ENCODE data around the gene HOXA1.

The HOXA1 gene

DNA sequence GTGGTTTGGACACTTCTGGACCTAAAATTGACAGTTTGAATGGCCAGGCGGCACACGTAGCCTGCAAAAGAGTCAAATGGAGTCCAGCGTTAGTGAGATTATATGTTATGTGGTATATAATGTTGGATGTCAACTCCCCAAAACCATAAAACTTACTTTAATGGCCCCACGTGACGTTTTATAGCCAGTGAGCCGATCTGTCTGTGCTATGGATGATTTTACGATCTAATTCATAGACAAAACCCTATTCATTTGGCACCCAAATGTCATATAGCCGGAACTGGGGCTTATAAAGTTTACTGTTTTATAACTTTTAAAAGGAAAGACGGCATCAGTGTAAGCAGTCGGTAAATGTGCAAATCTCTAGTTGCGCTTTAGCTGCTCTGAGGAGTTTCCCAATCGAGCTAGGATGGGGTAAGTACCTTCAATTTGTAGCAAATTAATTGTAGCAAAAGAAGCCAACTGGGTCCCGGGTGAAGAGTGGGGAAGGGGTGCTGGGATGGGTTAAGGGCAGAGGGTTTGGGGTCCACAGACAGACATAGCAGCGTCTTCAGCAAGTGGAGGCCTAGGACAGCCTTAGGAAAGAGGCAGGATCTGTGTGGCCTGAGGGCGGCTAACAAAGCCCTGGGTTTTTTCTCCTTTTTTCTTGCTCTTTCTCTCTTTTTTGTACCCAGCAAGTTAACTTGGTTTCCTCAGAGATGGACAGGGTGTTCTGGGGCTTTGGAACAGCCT lies 44.5 kb upstream of the HOXA1 start:
- no peaks in the 10 kb centered on the region for H3K9me3 ChIP-seq (ENCODE audit: control insufficient read depth in 2 of 2, low read length in 2 of 2)
- peak overlapping the region; percentile 95 for H3K27ac ChIP-seq (ENCODE audit: low read length)
- H3K4me3 ChIP-seq (ENCODE audit: low read length in 2 of 2), result peak overlapping the region; percentile 78 to 94
- H3K36me3 ChIP-seq (ENCODE audit: control insufficient read depth in 2 of 2, insufficient read depth in 2 of 2, low read length in 2 of 2), result no peaks in the 10 kb centered on the region
- peak overlapping the region; percentile 93 to 96 for H3K9ac ChIP-seq (ENCODE audit: low read length in 2 of 2)
- peaks cover 50% of the 10 kb centered on the region for H3K4me1 ChIP-seq (ENCODE audit: control insufficient read depth, insufficient read depth, low read length)
- peaks cover 7 to 13% of the 10 kb centered on the region in 2 donors for H3K27me3 ChIP-seq (ENCODE audit: control insufficient read depth in 1 of 2, insufficient read depth in 2 of 2, low read length in 2 of 2)

DNA sequence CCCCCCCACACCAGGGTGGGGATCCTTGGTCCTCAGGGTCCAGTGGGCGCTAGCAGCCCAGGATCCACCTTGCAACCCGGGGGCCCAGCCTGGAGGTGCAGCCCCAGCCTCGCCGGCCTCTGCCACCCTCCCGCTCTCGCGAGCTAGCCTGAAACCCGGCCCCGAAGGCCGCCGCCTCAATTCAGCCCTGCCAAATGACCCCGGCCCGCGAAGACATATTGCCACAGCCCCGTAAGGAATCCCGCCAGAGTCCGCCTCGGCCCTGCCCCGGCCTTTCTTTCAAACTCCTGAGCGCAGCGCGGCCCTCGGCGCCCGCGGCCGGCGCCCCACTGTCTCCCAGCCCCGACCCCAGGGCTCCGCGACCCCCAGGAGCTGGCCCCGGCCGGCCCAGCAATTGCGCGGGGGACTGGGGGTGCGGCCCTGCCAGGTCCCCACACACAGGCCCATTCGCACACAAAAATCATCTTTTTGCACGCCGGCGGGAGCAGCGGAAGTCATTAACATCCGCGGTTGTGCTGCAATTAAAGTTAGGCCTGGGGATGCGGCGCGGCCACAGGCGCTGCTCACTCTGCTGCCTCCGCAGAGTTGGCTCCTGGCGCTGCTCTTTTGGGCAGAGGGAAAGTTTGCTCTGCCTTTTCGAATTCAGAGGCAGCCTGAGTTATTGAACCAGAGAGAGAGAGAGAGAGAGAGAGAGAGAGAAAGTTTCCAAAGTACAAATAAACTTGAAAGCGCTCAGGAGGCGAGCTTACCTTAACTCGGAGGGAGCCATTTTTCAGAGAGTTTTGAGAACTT lies 43.7 kb upstream of the HOXA1 start:
- Histone ChIP-seq H3K9ac (ENCODE audit: low read length in 2 of 2) (peak overlapping the region; percentile 93 to 96), H3K27ac (ENCODE audit: low read length) (peak overlapping the region; percentile 95), H3K4me3 (ENCODE audit: low read length in 2 of 2) (peak overlapping the region; percentile 78 to 94), H3K9me3 (ENCODE audit: control insufficient read depth in 2 of 2, low read length in 2 of 2) (no peaks in the 10 kb centered on the region), H3K36me3 (ENCODE audit: control insufficient read depth in 2 of 2, insufficient read depth in 2 of 2, low read length in 2 of 2) (no peaks in the 10 kb centered on the region), H3K27me3 (ENCODE audit: control insufficient read depth in 1 of 2, insufficient read depth in 2 of 2, low read length in 2 of 2) (peaks cover 2 to 6% of the 10 kb centered on the region in 2 donors), H3K4me1 (ENCODE audit: control insufficient read depth, insufficient read depth, low read length) (peaks cover 46% of the 10 kb centered on the region)

DNA sequence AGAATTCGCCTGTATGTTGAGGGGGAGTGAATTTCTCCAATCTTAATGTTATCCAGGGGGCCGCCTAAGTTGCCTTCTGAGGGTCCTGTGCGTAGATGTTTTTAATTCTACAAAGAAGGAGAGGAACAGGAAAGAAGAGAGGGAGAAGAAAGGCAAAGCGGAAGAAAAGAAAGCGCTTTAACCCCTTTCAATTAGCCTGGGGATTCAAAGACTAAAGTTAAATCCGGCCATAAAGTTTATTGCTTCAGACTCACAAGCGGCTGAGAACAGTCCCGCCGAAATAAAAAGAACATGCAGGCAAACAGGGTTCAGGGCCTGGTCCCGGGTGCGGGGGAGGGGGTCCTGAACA lies 43.2 kb upstream of the HOXA1 start:
- peaks cover 0 to under 1% of the 10 kb centered on the region in 2 donors for H3K27me3 ChIP-seq (ENCODE audit: control insufficient read depth in 1 of 2, insufficient read depth in 2 of 2, low read length in 2 of 2)
- H3K9me3 ChIP-seq (ENCODE audit: control insufficient read depth in 2 of 2, low read length in 2 of 2), result no peaks in the 10 kb centered on the region
- H3K9ac ChIP-seq (ENCODE audit: low read length in 2 of 2), result peak overlapping the region; percentile 93 to 96
- peak overlapping the region; percentile 78 to 94 for H3K4me3 ChIP-seq (ENCODE audit: low read length in 2 of 2)
- peak overlapping the region; percentile 95 for H3K27ac ChIP-seq (ENCODE audit: low read length)
- peaks cover 42% of the 10 kb centered on the region for H3K4me1 ChIP-seq (ENCODE audit: control insufficient read depth, insufficient read depth, low read length)
- no peaks in the 10 kb centered on the region for H3K36me3 ChIP-seq (ENCODE audit: control insufficient read depth in 2 of 2, insufficient read depth in 2 of 2, low read length in 2 of 2)

DNA sequence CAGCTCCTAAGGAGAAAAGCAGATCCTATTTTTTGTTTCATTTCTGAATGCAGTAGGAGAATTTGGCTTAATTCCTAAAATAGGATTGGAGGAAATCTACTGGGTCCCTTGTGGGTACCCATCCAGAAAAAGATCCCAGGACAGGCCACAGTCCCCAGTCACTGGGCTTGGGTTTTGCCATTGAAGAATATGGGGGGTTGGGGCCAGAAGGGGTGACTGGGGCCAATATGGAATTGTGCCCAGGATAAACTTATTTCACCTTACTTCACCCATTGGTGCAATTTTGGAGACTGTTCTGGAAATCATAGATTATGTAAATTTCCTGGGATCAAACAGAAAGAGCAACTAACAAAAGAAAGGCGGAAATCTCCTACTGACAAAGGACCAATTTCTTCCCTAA lies 42.7 kb upstream of the HOXA1 start:
- H3K4me1 ChIP-seq (ENCODE audit: control insufficient read depth, insufficient read depth, low read length), result peaks cover 44% of the 10 kb centered on the region
- H3K9ac ChIP-seq (ENCODE audit: low read length in 2 of 2), result peak overlapping the region; percentile 93 to 96
- H3K27ac ChIP-seq (ENCODE audit: low read length), result peak overlapping the region; percentile 95
- H3K4me3 ChIP-seq (ENCODE audit: low read length in 2 of 2), result peak overlapping the region; percentile 78 to 94
- H3K27me3 ChIP-seq (ENCODE audit: control insufficient read depth in 1 of 2, insufficient read depth in 2 of 2, low read length in 2 of 2), result no peaks in the 10 kb centered on the region
- H3K36me3 ChIP-seq (ENCODE audit: control insufficient read depth in 2 of 2, insufficient read depth in 2 of 2, low read length in 2 of 2), result no peaks in the 10 kb centered on the region
- no peaks in the 10 kb centered on the region for H3K9me3 ChIP-seq (ENCODE audit: control insufficient read depth in 2 of 2, low read length in 2 of 2)

DNA sequence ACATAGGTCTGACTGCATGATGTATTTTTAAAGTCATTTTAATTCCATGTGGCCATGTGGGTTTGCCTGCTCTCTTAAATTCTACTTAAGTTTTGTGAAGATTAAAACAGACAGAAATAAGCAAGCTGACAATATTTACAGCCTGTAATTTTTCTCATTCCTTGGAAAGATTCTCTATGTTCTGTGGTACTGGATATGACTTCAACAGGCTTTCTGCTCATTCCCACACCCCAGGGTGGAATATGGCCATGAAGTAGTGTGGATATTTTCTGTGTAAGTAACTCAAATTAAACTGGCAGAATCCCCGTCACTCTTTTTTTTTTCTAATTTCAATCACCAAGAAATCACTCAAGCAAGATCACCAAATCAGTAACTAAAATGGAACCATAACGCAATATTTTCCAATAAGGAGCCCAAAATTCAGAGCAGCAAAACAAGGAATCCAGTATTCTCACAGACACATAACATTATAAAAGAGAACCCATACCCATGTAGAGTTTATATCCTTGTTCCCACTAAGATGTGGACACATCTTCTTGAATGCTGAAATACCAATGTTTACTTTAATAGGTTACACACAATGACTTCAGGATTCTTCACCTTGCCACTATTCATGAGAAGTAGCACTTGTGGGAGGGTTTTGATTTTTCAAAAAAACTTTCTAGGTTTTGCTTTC lies 42.0 kb upstream of the HOXA1 start:
- no peaks in the 10 kb centered on the region for H3K36me3 ChIP-seq (ENCODE audit: control insufficient read depth in 2 of 2, insufficient read depth in 2 of 2, low read length in 2 of 2)
- no peaks in the 10 kb centered on the region for H3K9me3 ChIP-seq (ENCODE audit: control insufficient read depth in 2 of 2, low read length in 2 of 2)
- no peaks in the 10 kb centered on the region for H3K27me3 ChIP-seq (ENCODE audit: control insufficient read depth in 1 of 2, insufficient read depth in 2 of 2, low read length in 2 of 2)
- H3K27ac ChIP-seq (ENCODE audit: low read length), result peak overlapping the region; percentile 95
- peaks cover 51% of the 10 kb centered on the region for H3K4me1 ChIP-seq (ENCODE audit: control insufficient read depth, insufficient read depth, low read length)
- H3K4me3 ChIP-seq (ENCODE audit: low read length in 2 of 2), result peak overlapping the region; percentile 78 to 94
- H3K9ac ChIP-seq (ENCODE audit: low read length in 2 of 2), result peak overlapping the region in 1 of 2 donors; percentile 93

DNA sequence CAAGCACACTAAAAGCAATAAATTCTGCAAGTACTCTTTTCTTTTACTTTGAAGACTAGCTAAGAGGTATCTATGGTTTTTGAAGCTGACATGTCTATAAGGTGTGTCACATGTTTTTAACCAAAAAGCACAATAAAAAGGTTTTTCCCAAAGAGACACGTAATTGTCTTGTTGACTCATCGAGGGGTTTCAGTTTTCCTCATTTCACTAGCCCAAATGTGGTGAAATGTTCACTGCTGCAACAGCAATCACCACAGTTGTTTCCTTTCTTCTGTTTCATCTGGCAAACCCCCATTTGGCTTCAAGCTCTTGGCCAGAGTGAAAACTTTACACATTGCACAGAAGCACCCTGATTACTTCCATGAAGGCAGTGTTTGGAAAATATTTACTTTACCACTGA lies 38.6 kb upstream of the HOXA1 start:
- H3K27me3 ChIP-seq (ENCODE audit: control insufficient read depth in 1 of 2, insufficient read depth in 2 of 2, low read length in 2 of 2), result no peaks in the 10 kb centered on the region
- H3K9me3 ChIP-seq (ENCODE audit: control insufficient read depth in 2 of 2, low read length in 2 of 2), result no peaks in the 10 kb centered on the region
- H3K27ac ChIP-seq (ENCODE audit: low read length), result peak overlapping the region; percentile 95
- no peaks in the 10 kb centered on the region for H3K36me3 ChIP-seq (ENCODE audit: control insufficient read depth in 2 of 2, insufficient read depth in 2 of 2, low read length in 2 of 2)
- peaks cover 55% of the 10 kb centered on the region for H3K4me1 ChIP-seq (ENCODE audit: control insufficient read depth, insufficient read depth, low read length)
- H3K4me3 ChIP-seq (ENCODE audit: low read length in 2 of 2), result peak overlapping the region; percentile 42 to 52
- H3K9ac ChIP-seq (ENCODE audit: low read length in 2 of 2), result peak overlapping the region in 1 of 2 donors; percentile 26

DNA sequence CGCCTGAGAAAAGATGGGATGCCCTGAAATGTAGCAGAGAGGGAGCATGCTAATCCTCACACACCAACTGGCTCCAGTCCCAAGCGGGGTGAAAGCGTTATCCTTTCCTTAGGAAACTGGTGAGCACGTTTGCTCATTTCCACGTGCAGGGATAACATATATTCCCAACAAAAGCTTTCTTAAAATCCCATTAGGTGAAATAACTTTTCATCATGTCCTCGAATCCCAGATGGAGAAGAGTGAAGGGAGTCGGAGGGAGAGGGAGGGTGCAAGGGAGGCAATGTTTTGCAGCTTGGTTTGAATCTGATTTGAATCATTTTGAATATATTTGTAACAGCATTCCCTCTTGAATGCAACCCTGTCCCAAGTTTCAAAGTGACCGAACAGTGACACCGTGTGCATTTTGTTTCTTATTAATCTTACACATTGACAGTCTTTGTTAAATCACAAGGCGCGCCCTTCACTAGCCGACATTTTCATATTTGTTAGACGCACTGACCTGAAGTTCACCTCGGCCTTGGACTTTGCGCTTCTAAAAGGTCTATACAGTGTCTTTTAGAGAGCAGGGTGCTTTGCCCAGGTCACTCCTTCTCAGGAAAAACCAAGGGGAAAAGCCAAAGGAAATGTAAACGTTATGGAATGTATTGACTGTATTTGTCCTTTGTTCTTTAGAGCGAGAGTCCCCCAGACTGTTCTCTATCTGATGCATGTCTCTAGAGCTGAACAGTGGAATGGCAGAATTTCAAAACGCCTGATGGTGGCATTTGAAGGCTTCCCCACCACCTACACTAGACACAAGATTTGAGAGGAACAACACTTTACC lies 37.8 kb upstream of the HOXA1 start:
- H3K4me3 ChIP-seq (ENCODE audit: low read length in 2 of 2), result peak overlapping the region; percentile 42 to 52

DNA sequence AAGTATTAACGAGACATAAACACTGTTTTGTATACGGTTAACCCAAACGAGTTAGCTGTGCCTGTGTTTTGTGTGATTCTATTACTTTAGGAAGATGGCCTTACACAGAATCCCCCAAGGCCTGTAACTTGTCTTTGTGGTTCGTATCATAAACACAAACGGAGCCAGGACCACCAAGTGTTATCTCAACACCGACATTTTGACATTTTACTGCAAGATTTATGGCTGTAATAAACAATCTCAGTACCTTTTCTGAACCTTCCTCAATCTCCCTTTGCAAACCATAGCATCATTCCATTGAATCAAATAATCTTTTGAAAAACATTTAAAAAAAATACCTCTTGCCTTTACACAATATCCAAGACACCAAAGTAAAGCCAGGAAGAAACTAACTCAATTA lies 37.2 kb upstream of the HOXA1 start:
- no peaks in the 10 kb centered on the region for H3K9me3 ChIP-seq (ENCODE audit: control insufficient read depth in 2 of 2, low read length in 2 of 2)
- H3K9ac ChIP-seq (ENCODE audit: low read length in 2 of 2), result peak overlapping the region in 1 of 2 donors; percentile 26
- no peaks in the 10 kb centered on the region for H3K36me3 ChIP-seq (ENCODE audit: control insufficient read depth in 2 of 2, insufficient read depth in 2 of 2, low read length in 2 of 2)
- no peaks in the 10 kb centered on the region for H3K27me3 ChIP-seq (ENCODE audit: control insufficient read depth in 1 of 2, insufficient read depth in 2 of 2, low read length in 2 of 2)
- peaks cover 61% of the 10 kb centered on the region for H3K4me1 ChIP-seq (ENCODE audit: control insufficient read depth, insufficient read depth, low read length)
- peak overlapping the region in 1 of 2 donors; percentile 52 for H3K4me3 ChIP-seq (ENCODE audit: low read length in 2 of 2)
- peak overlapping the region; percentile 95 for H3K27ac ChIP-seq (ENCODE audit: low read length)

More for the DNA sequence above, 37.8 kb upstream of the HOXA1 start:
- no peaks in the 10 kb centered on the region for H3K36me3 ChIP-seq (ENCODE audit: control insufficient read depth in 2 of 2, insufficient read depth in 2 of 2, low read length in 2 of 2)
- peak overlapping the region; percentile 26 to 47 for H3K9ac ChIP-seq (ENCODE audit: low read length in 2 of 2)
- peak overlapping the region; percentile 95 for H3K27ac ChIP-seq (ENCODE audit: low read length)
- H3K9me3 ChIP-seq (ENCODE audit: control insufficient read depth in 2 of 2, low read length in 2 of 2), result no peaks in the 10 kb centered on the region
- H3K4me1 ChIP-seq (ENCODE audit: control insufficient read depth, insufficient read depth, low read length), result peaks cover 57% of the 10 kb centered on the region
- H3K27me3 ChIP-seq (ENCODE audit: control insufficient read depth in 1 of 2, insufficient read depth in 2 of 2, low read length in 2 of 2), result no peaks in the 10 kb centered on the region

DNA sequence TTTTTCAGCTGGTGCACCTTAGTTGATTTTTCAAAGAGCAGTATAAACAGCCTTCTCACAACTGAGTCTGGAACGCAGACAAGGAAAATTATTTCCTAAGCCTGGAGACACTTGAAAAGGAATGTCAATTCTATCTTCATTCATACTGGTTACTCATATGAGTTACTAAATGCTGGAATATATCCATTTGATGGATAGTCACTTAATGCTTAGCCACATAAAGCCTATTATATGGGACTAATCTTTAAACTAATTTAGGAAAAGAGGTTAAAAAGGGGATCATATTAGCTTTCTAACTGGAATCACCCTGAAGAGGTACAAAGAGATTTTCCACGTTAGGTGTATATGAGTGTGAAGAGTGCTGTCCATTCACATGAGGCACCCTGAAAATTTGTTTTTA lies 36.4 kb upstream of the HOXA1 start:
- Histone ChIP-seq H3K27ac (ENCODE audit: low read length) (peak overlapping the region; percentile 98), H3K27me3 (ENCODE audit: control insufficient read depth in 1 of 2, insufficient read depth in 2 of 2, low read length in 2 of 2) (no peaks in the 10 kb centered on the region), H3K9ac (ENCODE audit: low read length in 2 of 2) (peak overlapping the region in 1 of 2 donors; percentile 12)

DNA sequence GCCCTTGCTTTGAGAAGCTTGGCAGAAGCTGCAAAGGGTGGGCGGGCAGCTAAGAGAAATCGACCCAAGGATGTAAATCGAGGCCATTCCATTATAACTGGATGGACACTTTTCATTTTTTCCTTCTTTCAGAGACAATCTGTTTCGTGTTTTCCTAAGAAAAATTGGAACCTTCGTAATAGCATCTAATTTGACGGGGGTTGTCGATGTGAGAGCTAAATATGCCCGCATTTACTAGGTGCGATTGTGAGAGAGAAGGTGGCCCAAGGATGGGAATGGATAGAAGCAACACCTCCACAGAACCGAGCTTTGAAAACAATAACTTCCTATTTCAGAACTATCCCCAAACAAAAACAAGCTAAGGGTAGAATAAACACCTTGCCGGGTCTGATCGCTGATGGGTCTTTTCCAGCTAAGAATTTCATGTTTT lies 35.6 kb upstream of the HOXA1 start:
- peaks cover 68% of the 10 kb centered on the region for H3K4me1 ChIP-seq (ENCODE audit: control insufficient read depth, insufficient read depth, low read length)

More for the DNA sequence above, 36.4 kb upstream of the HOXA1 start:
- no peaks in the 10 kb centered on the region for H3K36me3 ChIP-seq (ENCODE audit: control insufficient read depth in 2 of 2, insufficient read depth in 2 of 2, low read length in 2 of 2)
- H3K9me3 ChIP-seq (ENCODE audit: control insufficient read depth in 2 of 2, low read length in 2 of 2), result no peaks in the 10 kb centered on the region
- no peak overlapping the region for H3K4me3 ChIP-seq (ENCODE audit: low read length in 2 of 2)
- peaks cover 67% of the 10 kb centered on the region for H3K4me1 ChIP-seq (ENCODE audit: control insufficient read depth, insufficient read depth, low read length)

More for the DNA sequence above, 35.6 kb upstream of the HOXA1 start:
- Histone ChIP-seq H3K36me3 (ENCODE audit: control insufficient read depth in 2 of 2, insufficient read depth in 2 of 2, low read length in 2 of 2) (no peaks in the 10 kb centered on the region), H3K27me3 (ENCODE audit: control insufficient read depth in 1 of 2, insufficient read depth in 2 of 2, low read length in 2 of 2) (no peaks in the 10 kb centered on the region), H3K9me3 (ENCODE audit: control insufficient read depth in 2 of 2, low read length in 2 of 2) (no peaks in the 10 kb centered on the region), H3K4me3 (ENCODE audit: low read length in 2 of 2) (peak overlapping the region; percentile 62 to 93), H3K9ac (ENCODE audit: low read length in 2 of 2) (peak overlapping the region; percentile 75 to 82), H3K27ac (ENCODE audit: low read length) (peak overlapping the region; percentile 98)
